HCT116 (cell line): ENCODE measurements around the gene SIRPA. TPM values are rescaled to one million over a fixed set of nuclear protein-coding genes. Genes with fewer than 3 reads are reported as not detected.

Experiments used
- ATAC-seq: fragments of 200-7000 bp; cut with Tn5 transposase; 2 replicates; pipeline ENCODE4 v1.9.1; 2020; ENCODE audit warnings: mild to moderate bottlenecking, moderate library complexity
- BruUV-seq: library from RNA; stranded (reverse); fragments of 400-500 nt; replicated peaks from 2 replicates; lab custom pipeline; 2021; lab: Mats Ljungman, UMichigan
- CTCF ChIA-PET: fragments of 300-600 bp; sonication (Branson Sonifier 250); formaldehyde crosslinking; loops from one replicate; lab custom pipeline; 2021; ENCODE audit warnings: antibody characterized with exemption; lab: Charles Lee
- POLR2A ChIA-PET: fragments of 300-600, 350-600 bp; sonication (Branson Sonifier 250); formaldehyde crosslinking; loops from one replicate; lab custom pipeline; 2021; ENCODE audit warnings: antibody characterized with exemption; lab: Charles Lee
- RAD21 ChIA-PET, 2 experiments: fragments of 300-600 bp; sonication (Branson Sonifier 250); formaldehyde crosslinking; loops; one replicate each; lab custom pipeline; 2023; ENCODE audit warnings: low total read pairs in 2 of 2; ENCODE audit not compliant: uncharacterized antibody in 2 of 2, unreplicated experiment in 2 of 2, low non-redundant PET in 1 of 2; lab: Charles Lee
- DNase-seq: peaks from one replicate; pipeline ENCODE4 v3.0.0-alpha.2; 2010; ENCODE audit warnings: low read depth, low spot score
- H2AFZ ChIP-seq: fragments of 200-600 bp; shearing (Covaris generic), sonication (generic); 2 replicates; pipeline ENCODE4 v1.6.1; 2017; ENCODE audit warnings: low read depth, mixed run types, mixed read lengths, antibody characterized with exemption, low read length; ENCODE audit not compliant: poor library complexity, severe bottlenecking
- H3K27ac ChIP-seq: 2 replicates; pipeline ENCODE4 v1.5.1; 2012; ENCODE audit warnings: low read depth, low read length
- H3K27me3 ChIP-seq: fragments of 200-600 bp; sonication (generic); 2 replicates; pipeline ENCODE4 v1.6.1; 2016; ENCODE audit warnings: mixed run types, low read length, mixed read lengths; ENCODE audit not compliant: insufficient read depth
- H3K36me3 ChIP-seq, 2 experiments: fragments of 200-500 bp in 1 of 2; fragments of 200-600 bp in 1 of 2; sonication (Bioruptor generic) in 1 of 2; sonication (generic) in 1 of 2; 2 replicates each; pipeline versions ENCODE4 v1.5.1 to v1.6.1; 2014 to 2016; ENCODE audit warnings: low read length in 2 of 2, inconsistent platforms in 1 of 2, mixed read lengths in 1 of 2, mixed run types in 1 of 2; ENCODE audit not compliant: insufficient read depth in 2 of 2, control insufficient read depth in 1 of 2
- H3K4me1 ChIP-seq, 2 experiments: fragments of 200-600 bp in 1 of 2; sonication (generic) in 1 of 2; 2 replicates each; pipeline versions ENCODE4 v1.5.1 to v1.6.1; 2012 to 2017; ENCODE audit warnings: low read length in 2 of 2, inconsistent platforms in 1 of 2, mild to moderate bottlenecking in 1 of 2, mixed read lengths in 1 of 2, mixed run types in 1 of 2, moderate library complexity in 1 of 2; ENCODE audit not compliant: insufficient read depth in 2 of 2, control insufficient read depth in 1 of 2
- H3K4me2 ChIP-seq: fragments of 200-600 bp; sonication (generic); 2 replicates; pipeline ENCODE4 v1.6.1; 2017; ENCODE audit warnings: mixed run types, low read length, mixed read lengths
- H3K4me3 ChIP-seq, 2 experiments: fragments of 200-600 bp in 1 of 2; sonication (generic) in 1 of 2; replicated peaks in 1 of 2; 2 replicates each; pipeline ENCODE4 v1.5.1; 2011 to 2016; ENCODE audit warnings: low read length in 2 of 2, control low read depth in 1 of 2, low read depth in 1 of 2, mild to moderate bottlenecking in 1 of 2, mixed read lengths in 1 of 2, mixed run types in 1 of 2
- H3K79me2 ChIP-seq: fragments of 200-600 bp; sonication (generic); 2 replicates; pipeline ENCODE4 v1.6.1; 2017; ENCODE audit warnings: mild to moderate bottlenecking, mixed run types, low read length, moderate library complexity, mixed read lengths; ENCODE audit not compliant: insufficient read depth
- H3K9ac ChIP-seq: fragments of 200-600 bp; sonication (generic); 2 replicates; pipeline ENCODE4 v1.6.1; 2016; ENCODE audit warnings: low read length, mixed read lengths
- H3K9me2 ChIP-seq: fragments of 200-600 bp; sonication (generic), shearing (Covaris generic); 2 replicates; pipeline ENCODE4 v1.6.1; 2017; ENCODE audit warnings: mixed run types, mild to moderate bottlenecking, moderate library complexity; ENCODE audit not compliant: insufficient read depth
- H3K9me3 ChIP-seq, 2 experiments: fragments of 200-500 bp in 1 of 2; fragments of 200-600 bp in 1 of 2; sonication (Bioruptor generic) in 1 of 2; sonication (generic) in 1 of 2; 2 replicates each; pipeline ENCODE4 v1.6.1; 2014 to 2017; ENCODE audit warnings: low read length in 2 of 2, mixed read lengths in 2 of 2, inconsistent platforms in 1 of 2, low read depth in 1 of 2, mild to moderate bottlenecking in 1 of 2, mixed run types in 1 of 2, moderate library complexity in 1 of 2; ENCODE audit not compliant: control insufficient read depth in 1 of 2, insufficient read depth in 1 of 2
- H4K20me1 ChIP-seq: fragments of 200-600 bp; sonication (generic), shearing (Covaris generic); 2 replicates; pipeline ENCODE4 v1.6.1; 2017; ENCODE audit warnings: mixed run types, mild to moderate bottlenecking, moderate library complexity; ENCODE audit not compliant: insufficient read depth
- CEBPB ChIP-seq: IDR thresholded peaks from 2 replicates; pipeline ENCODE4 v1.6.1; 2012; ENCODE audit warnings: low read depth
- CTCF ChIP-seq, 3 experiments: fragments of 200-600 bp in 1 of 3; sonication (generic) in 1 of 3; IDR thresholded peaks in 2 of 3; conservative IDR thresholded peaks in 1 of 3; 2 replicates each; pipeline ENCODE4 v1.5.1; 2012 to 2017; ENCODE audit warnings: low read depth in 2 of 3, low read length in 2 of 3, antibody characterized with exemption in 1 of 3, borderline replicate concordance in 1 of 3, control low read depth in 1 of 3, mild to moderate bottlenecking in 1 of 3, mixed read lengths in 1 of 3, mixed run types in 1 of 3, moderate library complexity in 1 of 3; ENCODE audit not compliant: insufficient read depth in 1 of 3
- EGR1 ChIP-seq: IDR thresholded peaks from 2 replicates; pipeline ENCODE4 v1.6.1; 2012; ENCODE audit warnings: low read depth
- EZH2phosphoT487 ChIP-seq: fragments of 200-600 bp; IDR thresholded peaks from 2 replicates; pipeline ENCODE4 v1.6.1; 2018; ENCODE audit warnings: antibody characterized with exemption, borderline replicate concordance
- FOSL1 ChIP-seq: IDR thresholded peaks from 2 replicates; pipeline ENCODE4 v1.6.1; 2012; ENCODE audit warnings: low read depth
- JUND ChIP-seq: IDR thresholded peaks from 2 replicates; pipeline ENCODE4 v1.6.1; 2012
- RAD21 ChIP-seq: IDR thresholded peaks from 2 replicates; pipeline ENCODE4 v1.6.1; 2012; ENCODE audit warnings: low read depth, mild to moderate bottlenecking
- REST ChIP-seq: IDR thresholded peaks from 2 replicates; pipeline ENCODE4 v1.6.1; 2012; ENCODE audit warnings: low read depth
- SRF ChIP-seq: IDR thresholded peaks from 2 replicates; pipeline ENCODE4 v1.6.1; 2012; ENCODE audit warnings: low read depth
- ZNF274 ChIP-seq: fragments of 200-500 bp; sonication (Bioruptor generic); IDR thresholded peaks from 2 replicates; pipeline ENCODE4 v1.6.1; 2014; ENCODE audit warnings: mild to moderate bottlenecking, low read depth, low read length, inconsistent platforms
- intact Hi-C: fragments of 100-400 bp; cut with micrococcal nuclease; formaldehyde crosslinking; loops from 2 replicates; pipeline ENCODE4 v1.10.0; 2022
- total RNA-seq: library from RNA; stranded (reverse); gene quantifications from one replicate; pipeline ENCODE4 v1.2.1, GENCODE V29; 2021; ENCODE audit not compliant: unreplicated experiment

The SIRPA gene
- total RNA-seq, 1 experiment from 2014 or later: 15.3 TPM

- TF ChIP-seq CTCF (IDR thresholded peaks at IDR 0.05 in 2 of 3, conservative IDR thresholded peaks at IDR 0.05 in 1 of 3; ENCODE audit: borderline replicate concordance in 1 of 3, insufficient read depth in 1 of 3, low read depth in 2 of 3, low read length in 2 of 3) (no peak), EGR1 (no peak), REST (no peak), CEBPB (no peak), SRF (no peak), ZNF274 (no peak), EZH2phosphoT487 (no peak), RAD21 (no peak), FOSL1 (no peak), JUND (no peak)
- TF ChIP-seq, all 23 proteins: peak for 0
- Histone ChIP-seq H2AFZ (no peak overlapping the region), H3K27me3 (no peaks in the 10 kb centered on the region), H3K36me3 (no peaks in the 10 kb centered on the region), H3K9ac (no peak overlapping the region), H3K9me2 (no peaks in the 10 kb centered on the region), H3K4me3 (no peak overlapping the region), H4K20me1 (no peaks in the 10 kb centered on the region), H3K4me2 (no peak overlapping the region), H3K27ac (no peak overlapping the region), H3K9me3 (no peaks in the 10 kb centered on the region), H3K4me1 (peaks cover 11 to 26% of the 10 kb centered on the region in 2 experiments; a peak in 3 of 4 replicates), H3K79me2 (no peaks in the 10 kb centered on the region)
- CTCF ChIA-PET: no interaction called here
- DNase-seq (no peak), ATAC-seq (no peak)
- intact Hi-C loops: no loop called here
- BruUV-seq: no TSS peak
- POLR2A ChIA-PET: no interaction called here
- RAD21 ChIA-PET: no interaction called here
These were observed 6.3 kb upstream of the SIRPA start for GRCh38 chr20:1888796-1889463.
